Fibroblast of upper back skin (primary cell): ENCODE data around the gene ZNF37A.
A peak's percentile ranks its signal among the peaks of the same experiment; 100 is the strongest.
"Not testable (repeated sequence)": the region's sequence is repeated elsewhere in the genome, so short reads cannot be mapped to it uniquely, and the experiment has no call there.

ENCODE experiments used
- DNase-seq: peaks from one replicate; pipeline ENCODE4 v3.0.0-alpha.2; 2013

Gene ZNF37A

DNA sequence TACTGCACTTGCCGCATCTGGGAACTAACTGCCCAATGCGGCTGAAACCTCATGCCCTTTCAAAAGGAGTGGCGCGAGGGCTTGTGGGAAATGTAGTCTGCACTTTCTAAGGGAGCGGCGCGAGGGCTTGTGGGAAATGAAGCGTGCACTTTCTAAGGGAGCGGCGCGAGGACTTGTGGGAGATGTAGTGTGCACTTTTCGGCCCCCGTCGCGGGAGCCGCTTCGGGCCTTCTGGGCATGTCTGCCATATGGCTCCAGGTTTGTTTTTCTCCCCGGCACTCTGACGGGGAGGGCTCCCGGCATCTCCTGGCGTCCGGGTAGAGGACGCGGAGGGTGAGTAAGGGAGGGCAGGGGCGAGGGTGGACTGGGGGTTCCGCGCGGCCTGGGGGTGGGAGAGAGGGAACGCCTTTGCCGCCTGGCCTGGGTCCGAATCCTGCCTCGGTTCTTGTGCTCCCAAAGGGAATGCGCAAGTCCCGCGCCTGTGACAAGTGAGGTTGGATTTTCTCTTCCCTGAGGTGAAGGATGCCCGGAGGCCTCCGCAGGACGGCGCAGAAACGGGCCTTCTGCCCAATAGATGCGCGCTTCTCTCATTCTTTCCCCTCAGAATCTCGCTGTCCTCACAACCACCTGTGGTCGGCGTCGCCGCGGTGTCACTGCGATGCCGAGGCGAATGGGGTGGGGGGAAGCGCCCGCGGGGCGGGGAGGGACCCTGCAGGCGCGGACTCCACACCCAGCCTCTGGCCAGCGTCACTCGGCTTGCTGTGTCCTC lies at the start of gene ZNF37A:
TSS of gene ZNF37A (plus strand) at position 180 of the 769 bp plus-strand sequence. CDS start 2,281 bp downstream, outside the sequence.
- peak; percentile 95 for DNase-seq

DNA sequence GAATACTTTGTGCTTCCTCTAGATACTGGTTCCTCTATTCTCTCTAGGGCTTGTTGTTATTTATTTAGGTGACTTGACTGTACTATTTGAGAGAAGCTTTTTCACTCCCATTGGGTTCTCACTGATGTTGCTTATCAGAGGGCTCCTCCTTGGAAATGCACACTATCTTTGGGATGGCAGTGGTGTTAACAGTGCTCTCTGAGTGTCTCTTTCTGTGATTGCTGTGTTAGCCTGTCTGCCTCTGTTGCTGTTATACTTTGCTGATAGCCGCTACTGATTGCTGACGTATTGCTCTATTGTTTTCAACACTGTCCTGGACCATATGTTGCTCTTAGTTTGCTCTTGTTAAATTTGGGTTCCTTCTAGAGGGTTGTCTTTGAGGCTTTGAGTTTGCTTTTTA lies 49.0 kb upstream of the ZNF37A start:
- DNase-seq: no peak

GRCh38 chr10:38047666-38048065 lies 46.5 kb upstream of the ZNF37A start:
- peak; percentile 8 for DNase-seq

GRCh38 chr10:38050212-38050611 lies 43.9 kb upstream of the ZNF37A start:
- DNase-seq: no peak

- peak; percentile 77 for DNase-seq
Observed at GRCh38 chr10:38054361-38054797, 39.8 kb upstream of the ZNF37A start.

GRCh38 chr10:38055274-38055894 lies 38.8 kb upstream of the ZNF37A start:
- not testable (repeated sequence) for DNase-seq

DNA sequence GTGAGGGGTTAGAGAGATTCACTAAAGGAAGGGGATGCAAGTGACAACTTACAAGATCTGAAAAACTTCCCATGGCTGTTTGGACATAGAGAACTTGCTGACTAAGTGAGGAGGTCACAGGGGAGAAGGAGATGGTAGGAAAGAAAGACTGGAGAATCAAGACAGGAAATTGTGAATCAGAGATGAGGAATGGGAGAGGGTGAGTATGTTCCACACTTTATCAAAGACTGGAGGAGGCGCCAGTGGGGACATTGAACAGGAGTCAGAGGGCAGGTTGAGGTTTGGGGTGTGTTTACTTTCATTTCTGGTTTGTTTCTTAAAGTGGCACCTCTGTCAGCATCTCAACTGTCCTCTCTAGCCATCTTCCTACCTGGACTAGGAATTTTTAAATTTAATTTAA lies 24.5 kb upstream of the ZNF37A start:
- peak; percentile 25 for DNase-seq

DNA sequence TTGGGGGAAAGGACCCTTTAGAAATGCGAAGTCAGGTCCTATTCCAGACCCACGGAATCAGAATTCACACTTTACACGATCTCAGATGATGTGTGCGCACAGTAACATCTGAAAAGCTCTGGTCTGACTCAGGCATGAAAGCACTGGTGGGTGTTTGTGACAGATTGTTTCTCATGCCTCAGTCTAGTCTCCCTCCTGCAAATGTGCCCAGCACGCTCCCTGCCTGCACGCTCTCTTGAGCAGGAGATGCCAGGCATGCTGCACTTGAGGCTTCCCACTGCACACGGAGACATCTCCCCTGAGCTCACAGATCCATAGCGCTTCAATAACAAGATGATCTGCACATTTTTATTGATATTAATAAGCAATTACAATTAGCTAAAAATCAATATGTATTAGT lies 23.6 kb upstream of the ZNF37A start:
- DNase-seq: no peak

DNA sequence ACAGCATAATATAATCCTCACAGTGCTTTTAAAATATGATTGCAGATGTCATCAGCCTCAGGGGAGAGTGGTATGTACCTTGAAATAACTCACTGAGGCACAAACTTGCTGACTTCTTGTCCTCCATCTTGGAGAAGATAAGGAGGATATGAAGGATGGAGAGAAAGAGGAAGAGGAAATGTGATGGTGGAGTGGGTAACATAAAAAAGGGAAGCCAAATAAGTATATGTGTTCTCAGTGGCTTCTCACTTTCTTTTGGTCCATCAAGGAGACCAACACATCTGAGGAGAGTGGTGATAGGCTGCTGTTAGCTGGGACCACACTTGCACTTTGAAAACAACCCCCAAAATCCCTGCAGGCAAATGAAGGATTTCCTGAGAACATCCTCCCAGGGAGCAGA lies 21.6 kb upstream of the ZNF37A start:
- DNase-seq: no peak

DNA sequence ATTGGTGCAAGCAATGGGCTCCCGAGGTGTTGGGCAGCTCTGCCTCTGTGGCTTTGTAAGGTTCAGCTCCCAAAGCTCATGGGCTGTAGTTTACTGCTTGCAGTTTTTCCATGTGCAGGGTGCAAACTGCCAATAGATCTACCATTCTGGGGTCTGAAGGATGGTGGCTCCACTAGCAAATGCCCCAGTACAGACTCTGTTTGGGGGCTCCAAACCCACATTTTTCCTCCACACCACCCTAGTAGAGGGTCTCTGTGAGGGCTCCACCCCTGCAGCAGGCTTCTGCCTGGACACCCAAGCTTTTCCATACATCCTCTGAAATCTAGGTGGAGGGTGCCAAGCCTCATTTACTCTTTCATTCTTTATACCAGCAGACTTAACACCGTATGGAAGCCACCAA lies 17.4 kb upstream of the ZNF37A start:
- DNase-seq: no peak

DNA sequence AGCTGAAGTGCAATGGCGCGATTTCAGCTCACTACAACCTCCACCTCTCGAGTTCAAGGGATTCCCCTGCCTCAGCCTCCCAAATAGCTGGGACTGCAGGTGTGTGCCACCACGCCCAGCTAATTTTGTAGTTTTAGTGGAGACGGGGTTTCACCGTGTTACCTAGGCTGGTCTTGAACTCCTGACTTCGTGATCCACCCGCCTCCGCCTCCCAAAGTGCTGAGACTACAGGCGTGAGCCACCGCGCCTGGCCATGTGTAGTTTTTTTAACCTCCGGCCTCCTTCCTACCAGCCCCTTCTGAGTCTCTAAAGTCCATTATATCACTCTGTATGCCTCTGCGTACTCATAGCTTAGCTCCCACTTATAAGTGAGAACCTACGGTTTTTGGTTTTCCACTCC lies 819 bp upstream of the ZNF37A start:
- DNase-seq: not testable (repeated sequence)

DNA sequence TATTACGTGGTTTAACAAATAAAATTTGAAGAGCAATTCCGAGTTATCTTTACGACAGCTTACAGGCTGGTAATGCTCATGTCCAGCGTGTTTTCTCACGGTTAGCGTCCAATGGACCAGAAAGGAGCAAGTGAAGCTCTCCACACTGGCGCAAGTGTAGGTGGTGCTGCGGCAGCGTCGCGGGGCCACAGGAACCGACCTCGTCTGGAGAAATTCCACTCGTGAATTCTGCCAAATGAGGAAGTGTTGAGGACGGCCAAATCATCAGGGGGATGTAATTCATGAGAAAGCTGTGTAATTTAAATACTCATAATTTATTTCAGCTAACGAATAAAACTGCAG lies 350 bp upstream of the ZNF37A start:
- no peak for DNase-seq

DNA sequence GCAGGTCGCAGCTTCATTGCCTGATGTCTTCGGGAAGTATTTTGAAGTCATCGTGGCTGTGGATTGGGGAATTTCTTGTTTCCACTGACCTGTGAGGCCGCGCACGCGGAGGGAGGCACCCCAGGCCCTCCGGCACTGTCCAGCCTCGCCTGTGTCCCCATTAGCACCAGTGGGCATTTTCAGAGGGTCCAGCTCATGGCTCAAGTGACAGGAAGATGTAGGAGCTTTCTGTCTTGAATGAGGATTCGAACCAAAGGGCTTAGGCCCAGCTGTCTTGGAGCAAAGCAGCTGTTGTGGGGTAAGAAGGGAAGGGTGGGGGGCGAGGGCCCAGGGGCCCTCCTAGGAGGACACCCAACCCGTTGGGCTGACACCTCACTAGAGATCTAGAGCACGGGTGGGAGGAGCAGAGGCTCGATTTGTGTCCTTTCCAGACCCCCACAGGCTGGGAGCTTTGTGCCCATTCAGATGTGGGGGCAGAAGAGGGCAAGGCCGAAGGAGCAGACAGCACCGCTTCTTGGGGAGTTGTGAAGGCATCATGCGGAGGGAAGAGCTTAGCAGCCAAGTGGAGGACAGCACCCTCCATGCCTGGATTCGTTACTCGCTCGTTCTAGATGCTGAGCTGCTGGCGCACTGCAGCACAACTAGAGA lies 914 bp downstream of the ZNF37A start:
- no peak for DNase-seq

GRCh38 chr10:38102880-38103279 lies 8.7 kb downstream of the ZNF37A start:
- DNase-seq: no peak

DNA sequence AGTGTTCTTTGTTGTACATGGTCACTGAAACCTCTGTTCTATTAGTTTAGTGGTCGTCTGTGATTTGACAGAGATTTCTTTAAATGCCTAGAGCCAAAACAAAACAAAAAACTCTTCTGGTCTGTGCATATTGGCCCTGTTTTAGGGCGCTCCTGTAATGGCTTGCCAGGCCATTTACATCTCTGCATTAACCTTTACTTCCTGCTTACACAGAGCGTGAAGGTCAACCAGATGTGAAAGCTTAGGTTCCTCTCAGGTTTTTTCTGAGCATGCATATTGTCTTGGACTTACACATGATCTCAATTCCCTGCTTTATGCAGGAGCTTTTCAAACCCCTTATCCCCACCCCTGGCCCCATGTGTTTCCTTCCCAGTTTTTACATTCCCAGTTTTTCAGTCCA lies 9.6 kb downstream of the ZNF37A start:
- DNase-seq: no peak

DNA sequence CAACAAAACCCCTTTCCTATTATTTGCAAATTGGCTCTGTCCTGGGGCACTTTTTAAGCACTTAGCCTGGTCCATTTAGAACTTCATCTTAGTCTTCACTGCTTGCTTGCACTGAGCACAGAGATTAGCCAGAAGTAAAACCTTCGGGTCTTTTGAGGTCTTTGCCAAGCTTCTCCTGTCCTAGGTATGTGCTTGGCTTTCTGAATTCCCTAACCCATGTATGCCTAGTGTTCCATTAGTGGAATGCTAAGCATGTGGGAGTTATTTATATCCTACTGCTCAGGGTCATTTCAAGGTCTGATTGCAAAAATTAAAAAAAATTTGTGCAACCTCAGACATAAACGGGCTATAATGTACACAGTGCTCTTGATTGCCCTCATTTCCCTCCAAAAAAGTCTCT lies 18.0 kb downstream of the ZNF37A start:
- DNase-seq: no peak

DNA sequence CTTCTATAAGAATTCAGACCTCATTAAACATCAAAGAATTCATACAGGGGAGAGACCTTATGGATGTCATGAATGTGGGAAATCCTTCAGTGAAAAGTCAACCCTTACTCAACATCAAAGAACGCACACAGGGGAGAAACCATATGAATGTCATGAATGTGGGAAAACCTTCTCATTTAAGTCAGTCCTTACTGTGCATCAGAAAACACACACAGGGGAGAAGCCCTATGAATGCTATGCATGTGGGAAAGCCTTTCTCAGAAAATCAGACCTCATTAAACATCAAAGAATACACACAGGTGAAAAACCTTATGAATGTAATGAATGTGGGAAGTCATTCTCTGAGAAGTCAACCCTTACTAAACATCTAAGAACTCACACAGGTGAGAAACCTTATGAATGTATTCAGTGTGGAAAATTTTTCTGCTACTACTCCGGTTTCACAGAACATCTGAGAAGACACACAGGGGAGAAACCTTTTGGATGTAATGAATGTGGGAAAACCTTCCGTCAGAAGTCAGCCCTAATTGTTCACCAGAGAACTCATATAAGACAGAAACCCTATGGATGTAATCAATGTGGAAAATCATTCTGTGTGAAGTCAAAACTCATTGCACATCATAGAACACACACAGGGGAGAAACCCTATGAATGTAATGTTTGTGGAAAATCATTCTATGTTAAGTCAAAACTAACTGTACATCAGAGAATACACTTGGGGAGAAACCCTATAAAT lies 24.1 kb downstream of the ZNF37A start:
- peak; percentile 5 for DNase-seq

GRCh38 chr10:38119038-38119437 lies 24.9 kb downstream of the ZNF37A start:
- DNase-seq: no peak

DNA sequence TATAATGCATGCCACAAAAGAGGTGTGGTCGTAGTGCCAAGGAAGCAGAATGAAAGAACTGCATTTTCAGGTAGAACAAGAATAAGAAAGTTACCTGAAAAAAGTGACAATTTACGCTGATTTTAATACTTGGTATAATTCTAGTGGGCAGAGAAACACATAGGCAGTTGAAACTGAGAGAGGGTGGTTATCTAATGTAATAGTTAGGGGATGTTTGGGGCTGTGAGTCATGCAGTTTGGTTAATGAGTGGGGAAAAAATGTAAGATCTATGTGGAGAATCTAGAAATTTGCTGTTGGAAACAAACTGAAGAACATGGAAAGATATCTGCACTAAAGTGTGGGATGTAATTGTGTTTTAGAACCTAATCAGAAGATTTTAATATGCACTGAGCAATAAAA lies 33.7 kb downstream of the ZNF37A start:
- no peak for DNase-seq

GRCh38 chr10:38143587-38143986 lies 49.5 kb downstream of the ZNF37A start:
- no peak for DNase-seq

DNA sequence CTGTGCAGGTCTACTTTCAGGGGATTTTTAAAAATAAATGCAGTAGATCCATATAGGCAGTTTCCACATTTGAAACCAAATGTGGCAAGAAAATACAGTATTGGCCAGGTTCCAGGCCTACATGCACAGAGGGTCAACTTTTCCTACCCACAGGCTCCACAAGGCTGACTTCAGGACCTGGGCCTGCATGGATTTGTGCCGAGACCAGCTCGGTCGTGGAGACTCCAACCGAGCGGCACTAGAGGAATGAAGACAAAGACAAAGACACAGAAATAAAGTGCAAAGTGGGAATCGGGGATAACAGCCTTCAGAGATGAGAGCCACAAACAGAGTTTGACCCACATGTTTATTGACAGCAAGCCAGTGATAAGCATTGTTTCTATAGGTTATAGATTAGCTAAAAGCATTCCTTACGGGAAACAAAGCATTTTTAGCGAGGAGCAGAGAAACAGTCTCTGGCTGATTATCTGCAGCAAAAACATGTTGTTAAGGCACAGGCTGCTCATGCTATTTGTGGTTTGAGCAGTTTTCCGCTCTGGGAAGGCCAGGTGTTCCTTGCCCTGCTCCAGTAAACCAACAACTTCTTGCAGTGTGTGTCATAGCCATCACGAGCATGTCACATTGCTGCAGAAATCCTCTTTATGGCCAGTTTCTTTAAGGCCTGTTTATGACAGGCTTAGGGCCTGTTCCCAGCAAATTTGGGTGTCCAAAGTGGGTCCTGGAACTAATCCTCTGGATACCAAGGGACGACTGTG lies 52.6 kb downstream of the ZNF37A start:
- no peak for DNase-seq

DNA sequence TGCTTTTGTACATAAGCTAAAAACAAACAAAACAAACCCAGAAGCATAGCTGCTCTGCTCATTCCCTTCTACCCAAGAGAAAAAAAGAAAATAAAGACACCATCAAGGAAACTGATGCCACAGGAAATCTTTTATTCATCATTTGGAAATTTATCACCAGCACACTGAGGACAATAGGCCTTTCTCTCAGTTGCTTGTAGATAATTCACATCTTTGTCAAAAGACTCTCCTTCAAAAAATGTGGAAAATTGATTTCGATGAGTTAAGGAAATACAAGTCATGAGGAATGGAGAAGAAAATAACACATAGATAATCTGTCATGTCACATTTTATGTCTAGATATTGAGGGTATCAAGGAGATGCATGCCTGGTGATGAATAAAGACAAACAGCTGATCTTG lies 53.5 kb downstream of the ZNF37A start:
- DNase-seq: no peak
